Measurements from ENCODE around the gene SRF. TPM values are rescaled to one million over a fixed set of nuclear protein-coding genes. Genes with fewer than 3 reads are reported as not detected.

SRF gene
- total RNA-seq, 4 donors from 2014 or later: 14.8 to 25.8 (median 25.5) TPM

GRCh38 chr6:43200541-43200940, 29.5 kb downstream of the SRF start:
- no peak for DNase-seq (ENCODE audit: low spot score in 2 of 2)
- intact Hi-C loops (cut with DNase I; ENCODE audit: low total_unique reads): no loop called here
- no peak overlapping the region for H3K4me3 ChIP-seq (ENCODE audit: low read depth, poor library complexity, severe bottlenecking)
- TF ChIP-seq POLR2A (IDR thresholded peaks at IDR 0.05): no peak
- no peak for TF ChIP-seq CTCF (IDR thresholded peaks at IDR 0.05)
- 94 to 97% methylated on average over 6 of the region's 6 CpGs for WGBS, 2 donors

GRCh38 chr6:43202451-43202850, 31.4 kb downstream of the SRF start:
- WGBS, 2 donors: 87 to 89% methylated on average over 5 of the region's 5 CpGs

GRCh38 chr6:43203029-43203717, 32.1 kb downstream of the SRF start:
- TF ChIP-seq POLR2A (IDR thresholded peaks at IDR 0.05) (no peak), CTCF (IDR thresholded peaks at IDR 0.05) (no peak)
- 87 to 93% methylated on average over 11 to 17 of the region's 17 CpGs for WGBS, 2 donors
- intact Hi-C loops (cut with DNase I; ENCODE audit: low total_unique reads): no loop called here
- no peak for DNase-seq (ENCODE audit: low spot score in 2 of 2)
- H3K4me3 ChIP-seq (ENCODE audit: low read depth, poor library complexity, severe bottlenecking): no peak overlapping the region

More at GRCh38 chr6:43202451-43202850, 31.4 kb downstream of the SRF start:
- intact Hi-C loops (cut with DNase I; ENCODE audit: low total_unique reads): no loop called here
- H3K4me3 ChIP-seq (ENCODE audit: low read depth, poor library complexity, severe bottlenecking): no peak overlapping the region
- no peak for DNase-seq (ENCODE audit: low spot score in 2 of 2)
- no peak for TF ChIP-seq POLR2A (IDR thresholded peaks at IDR 0.05)

- H3K4me3 ChIP-seq (ENCODE audit: low read depth, poor library complexity, severe bottlenecking): no peak overlapping the region
- DNase-seq (ENCODE audit: low spot score in 2 of 2): no peak
- TF ChIP-seq CTCF (IDR thresholded peaks at IDR 0.05): no peak
- TF ChIP-seq POLR2A (IDR thresholded peaks at IDR 0.05): no peak
- WGBS, 2 donors: 91 to 93% methylated on average over 8 of the region's 8 CpGs
- intact Hi-C loops (cut with DNase I; ENCODE audit: low total_unique reads): no loop called here
Measured at GRCh38 chr6:43203718-43204095, 32.6 kb downstream of the SRF start.

- TF ChIP-seq CTCF (IDR thresholded peaks at IDR 0.05): no peak
- no peak for TF ChIP-seq POLR2A (IDR thresholded peaks at IDR 0.05)
- no peak overlapping the region for H3K4me3 ChIP-seq (ENCODE audit: low read depth, poor library complexity, severe bottlenecking)
- no peak for DNase-seq (ENCODE audit: low spot score in 2 of 2)
- 94 to 98% methylated on average over 23 of the region's 23 CpGs for WGBS, 2 donors
- intact Hi-C loops (cut with DNase I; ENCODE audit: low total_unique reads): no loop called here
Measured at GRCh38 chr6:43204271-43205105, 33.4 kb downstream of the SRF start.

- intact Hi-C loops (cut with DNase I; ENCODE audit: low total_unique reads): no loop called here
- 94 to 95% methylated on average over 10 of the region's 10 CpGs for WGBS, 2 donors
- no peak for DNase-seq (ENCODE audit: low spot score in 2 of 2)
- TF ChIP-seq POLR2A (IDR thresholded peaks at IDR 0.05) (no peak), CTCF (IDR thresholded peaks at IDR 0.05) (no peak)
- H3K4me3 ChIP-seq (ENCODE audit: low read depth, poor library complexity, severe bottlenecking): no peak overlapping the region
Measured at GRCh38 chr6:43205849-43206248, 34.8 kb downstream of the SRF start.
